Aorta (tissue), 5 donors: Measurements from ENCODE around the gene ZNF710. TPM values are rescaled to one million over a fixed set of nuclear protein-coding genes. Genes with fewer than 3 reads are reported as not detected.
"Not testable (repeated sequence)": the region's sequence is repeated elsewhere in the genome, so short reads cannot be mapped to it uniquely, and the experiment has no call there.

Source experiments
- ATAC-seq: fragments of 200-7000 bp; cut with Tn5 transposase; one replicate; pipeline ENCODE4 v1.9.1; 2022; ENCODE audit warnings: moderate library complexity; ENCODE audit not compliant: low FRiP score
- DNase-seq, 2 donors: peaks; one replicate each; pipeline ENCODE4 v3.0.0-alpha.2; 2020
- H3K27ac ChIP-seq, 2 donors: one replicate each; pipeline ENCODE4 v1.5.1; 2013; ENCODE audit warnings: low read length in 2 of 2, mild to moderate bottlenecking in 2 of 2, moderate library complexity in 2 of 2, control low read depth in 1 of 2, inconsistent platforms in 1 of 2, low read depth in 1 of 2
- H3K27me3 ChIP-seq, 2 donors: one replicate each; pipeline ENCODE4 v1.6.1; 2013; ENCODE audit warnings: control low read depth in 1 of 2, low read length in 1 of 2, mild to moderate bottlenecking in 1 of 2, moderate library complexity in 1 of 2; ENCODE audit not compliant: insufficient read depth in 2 of 2, control insufficient read depth in 1 of 2
- H3K36me3 ChIP-seq, 2 donors: one replicate each; pipeline ENCODE4 v1.6.1; 2013; ENCODE audit warnings: control low read depth in 1 of 2, low read length in 1 of 2, mild to moderate bottlenecking in 1 of 2; ENCODE audit not compliant: insufficient read depth in 2 of 2, control insufficient read depth in 1 of 2
- H3K4me1 ChIP-seq, 2 donors: one replicate each; pipeline ENCODE4 v1.6.1; 2013; ENCODE audit warnings: low read length in 2 of 2, control low read depth in 1 of 2, mild to moderate bottlenecking in 1 of 2, moderate library complexity in 1 of 2; ENCODE audit not compliant: insufficient read depth in 2 of 2, control insufficient read depth in 1 of 2
- H3K4me3 ChIP-seq, 2 donors: one replicate each; pipeline ENCODE4 v1.5.1; 2013; ENCODE audit warnings: low read length in 2 of 2, control low read depth in 1 of 2, mild to moderate bottlenecking in 1 of 2
- H3K9me3 ChIP-seq: one replicate; pipeline ENCODE4 v1.6.1; 2013; ENCODE audit warnings: mild to moderate bottlenecking, low read length; ENCODE audit not compliant: control insufficient read depth
- WGBS, 2 donors: extraction: QIAGEN DNeasy Blood & Tissue Kit; methylation state at CpG; one replicate each; pipeline ENCODE4 v1.1.7; 2013; 5-methylcytosine and 5-hydroxymethylcytosine counted together
- intact Hi-C, 2 donors: fragments of 100-400 bp; cut with DNase I; formaldehyde crosslinking; loops; one replicate each; pipeline versions ENCODE4 v1.14.2 to v1.15.0; 2022
- polyA plus RNA-seq, 2 donors: library from polyadenylated mRNA; stranded (reverse); fragments of 200-250 nt; gene quantifications; one replicate each; pipeline ENCODE4 v1.2.3, GENCODE V29; 2013
- total RNA-seq, 2 donors: library from RNA; stranded (reverse); fragmentation: NEBNext Ultra II Directional; extraction: Animal tissue kit (Norgen Biotek cat#: 25700); gene quantifications; one replicate each; pipeline ENCODE4 v1.2.1, GENCODE V29; 2021
- donor health status: healthy with polysubstance abuse.
- donor health status: Bipolar disorder and iron deficiency.
- donor health status: DM: no; HTN: no; CAD: no.
- donor health status: DM: no; HTN: no; CAD: no.
- donor health status: DM: yes; HTN: yes; CAD: no.

ZNF710 gene
- total and polyA plus RNA-seq, 4 donors, result 4.3 to 17.9 (median 10.5) TPM

- WGBS, 2 donors, result 92 to 95% methylated on average over 37 of the region's 37 CpGs
- H3K36me3 ChIP-seq, result no peaks in the 10 kb centered on the region
- intact Hi-C loops, result loop anchor here in 1 of 2 donors (5.0 kb wide), 1 partner anchor 156 kb away; the partner anchor contains the start of gene ARPIN
- DNase-seq (no peak), ATAC-seq (no peak)
- H3K4me3 ChIP-seq, result no peak overlapping the region
- H3K27me3 ChIP-seq, result no peaks in the 10 kb centered on the region
- H3K9me3 ChIP-seq, result no peaks in the 10 kb centered on the region
- H3K27ac ChIP-seq, result no peak overlapping the region
- no peaks in the 10 kb centered on the region for H3K4me1 ChIP-seq
Measured at GRCh38 chr15:90067953-90068606, 67.0 kb downstream of the ZNF710 start.

- intact Hi-C loops, result loop anchor here (10.0 kb wide), 2 partner anchors 306 to 326 kb away; no protein-coding TSS in a partner anchor
- 95 to 100% methylated on average over 2 of the region's 2 CpGs for WGBS, 2 donors
- ATAC-seq, H3K9me3 ChIP-seq, H3K27ac ChIP-seq, H3K4me3 ChIP-seq, H3K4me1 ChIP-seq, H3K36me3 ChIP-seq, DNase-seq, H3K27me3 ChIP-seq: not testable (repeated sequence)
Measured at GRCh38 chr15:90070623-90071022, 69.5 kb downstream of the ZNF710 start.

- peak; percentile 88 to 93 for DNase-seq
- WGBS, 2 donors, result 36 to 38% methylated on average over 5 of the region's 5 CpGs
Measured at GRCh38 chr15:90071220-90071807, 70.2 kb downstream of the ZNF710 start.

GRCh38 chr15:90072978-90073640 is 72.0 kb downstream of the ZNF710 start:
- intact Hi-C loops, result loop anchor here (10.0 kb wide), 2 partner anchors 308 to 328 kb away; no protein-coding TSS in a partner anchor
- ATAC-seq, result no peak

More at GRCh38 chr15:90071220-90071807, 70.2 kb downstream of the ZNF710 start:
- Histone ChIP-seq H3K9me3 (no peaks in the 10 kb centered on the region), H3K27me3 (no peaks in the 10 kb centered on the region), H3K36me3 (no peaks in the 10 kb centered on the region), H3K4me1 (no peaks in the 10 kb centered on the region), H3K27ac (no peak overlapping the region), H3K4me3 (no peak overlapping the region)
- intact Hi-C loops, result loop anchor here (10.0 kb wide), 2 partner anchors 307 to 327 kb away; no protein-coding TSS in a partner anchor
- ATAC-seq, result peak; percentile 84

GRCh38 chr15:90074023-90074422 is 72.9 kb downstream of the ZNF710 start:
- ATAC-seq (no peak), DNase-seq (no peak)
- WGBS, 2 donors, result 95% methylated on average over 12 of the region's 12 CpGs
- Histone ChIP-seq H3K27me3 (no peaks in the 10 kb centered on the region), H3K4me3 (no peak overlapping the region), H3K4me1 (no peaks in the 10 kb centered on the region), H3K27ac (no peak overlapping the region), H3K9me3 (no peaks in the 10 kb centered on the region), H3K36me3 (no peaks in the 10 kb centered on the region)
- intact Hi-C loops, result loop anchor here (2.0 to 10.0 kb wide), 3 partner anchors 77 to 329 kb away; no protein-coding TSS in a partner anchor

More at GRCh38 chr15:90072978-90073640, 72.0 kb downstream of the ZNF710 start:
- Histone ChIP-seq H3K4me1 (no peaks in the 10 kb centered on the region), H3K27ac (no peak overlapping the region), H3K27me3 (no peaks in the 10 kb centered on the region), H3K4me3 (no peak overlapping the region), H3K9me3 (no peaks in the 10 kb centered on the region), H3K36me3 (no peaks in the 10 kb centered on the region)
- 92% methylated on average over 17 of the region's 17 CpGs for WGBS, 2 donors
- no peak for DNase-seq

- ATAC-seq, result no peak
- Histone ChIP-seq H3K4me3 (no peak overlapping the region), H3K27me3 (no peaks in the 10 kb centered on the region), H3K4me1 (no peaks in the 10 kb centered on the region), H3K9me3 (no peaks in the 10 kb centered on the region), H3K36me3 (no peaks in the 10 kb centered on the region), H3K27ac (no peak overlapping the region)
- intact Hi-C loops, result loop anchor here (2.0 to 10.0 kb wide), 3 partner anchors 78 to 330 kb away; no protein-coding TSS in a partner anchor
- no peak for DNase-seq
- WGBS, 2 donors, result 77 to 78% methylated on average over 5 of the region's 5 CpGs
Measured at GRCh38 chr15:90074916-90075315, 73.8 kb downstream of the ZNF710 start.

- Histone ChIP-seq H3K36me3 (no peaks in the 10 kb centered on the region), H3K27me3 (no peaks in the 10 kb centered on the region), H3K27ac (no peak overlapping the region), H3K9me3 (no peaks in the 10 kb centered on the region), H3K4me3 (no peak overlapping the region), H3K4me1 (no peaks in the 10 kb centered on the region)
- ATAC-seq (no peak), DNase-seq (no peak)
- intact Hi-C loops, result loop anchor here (2.0 to 10.0 kb wide), 3 partner anchors 79 to 331 kb away; no protein-coding TSS in a partner anchor
- WGBS, 2 donors, result 67 to 70% methylated on average over 13 of the region's 13 CpGs
Measured at GRCh38 chr15:90075420-90076289, 74.5 kb downstream of the ZNF710 start.

- H3K4me3 ChIP-seq, result no peak overlapping the region
- no peaks in the 10 kb centered on the region for H3K9me3 ChIP-seq
- no peaks in the 10 kb centered on the region for H3K27me3 ChIP-seq
- intact Hi-C loops, result loop anchor here (10.0 kb wide), 2 partner anchors 312 to 332 kb away; no protein-coding TSS in a partner anchor
- ATAC-seq (no peak), DNase-seq (no peak)
- no peak overlapping the region for H3K27ac ChIP-seq
- H3K36me3 ChIP-seq, result no peaks in the 10 kb centered on the region
- no peaks in the 10 kb centered on the region for H3K4me1 ChIP-seq
- WGBS, 2 donors, result 85 to 88% methylated on average over 6 of the region's 6 CpGs
Measured at GRCh38 chr15:90076716-90077115, 75.6 kb downstream of the ZNF710 start.
